Osteocyte (in vitro differentiated cells): Measurements from ENCODE around the gene ADCK2. TPM values are rescaled to one million over a fixed set of nuclear protein-coding genes. Genes with fewer than 3 reads are reported as not detected.
"Not testable (repeated sequence)": the region's sequence is repeated elsewhere in the genome, so short reads cannot be mapped to it uniquely, and the experiment has no call there.

ENCODE experiments used
- DNase-seq: peaks from one replicate; pipeline ENCODE4 v3.0.0; 2021; ENCODE audit warnings: mixed read lengths; ENCODE audit not compliant: unreplicated experiment; ENCODE audit errors: extremely low spot score
- H3K27ac Mint-ChIP-seq: one replicate; pipeline ENCODE4 v1.8.0; 2021; ENCODE audit warnings: mild to moderate bottlenecking, mixed read lengths; ENCODE audit not compliant: unreplicated experiment
- H3K27me3 Mint-ChIP-seq: one replicate; pipeline ENCODE4 v1.8.0; 2021; ENCODE audit warnings: mixed read lengths; ENCODE audit not compliant: unreplicated experiment
- H3K36me3 Mint-ChIP-seq: one replicate; pipeline ENCODE4 v1.8.0; 2021; ENCODE audit warnings: mixed read lengths; ENCODE audit not compliant: unreplicated experiment
- H3K4me1 Mint-ChIP-seq: one replicate; pipeline ENCODE4 v1.8.0; 2021; ENCODE audit warnings: mixed read lengths; ENCODE audit not compliant: unreplicated experiment
- H3K4me3 Mint-ChIP-seq: one replicate; pipeline ENCODE4 v1.8.0; 2021; ENCODE audit warnings: mild to moderate bottlenecking, moderate library complexity, mixed read lengths; ENCODE audit not compliant: unreplicated experiment
- H3K9me3 Mint-ChIP-seq: one replicate; pipeline ENCODE4 v1.8.0; 2021; ENCODE audit warnings: mixed read lengths; ENCODE audit not compliant: unreplicated experiment
- CTCF ChIP-seq: fragments of 200-600 bp; sonication (generic); IDR thresholded peaks from 2 replicates; pipeline ENCODE4 v1.5.0; 2021; ENCODE audit warnings: antibody characterized with exemption, mild to moderate bottlenecking, moderate library complexity
- total RNA-seq: library from RNA; stranded (reverse); gene quantifications from 2 replicates; pipeline ENCODE4 v1.2.1, GENCODE V29; 2021

The ADCK2 gene
- total RNA-seq, 1 donor from 2014 or later, result 25.7 TPM

- H3K4me1 Mint-ChIP-seq, result no peaks in the 10 kb centered on the region
- H3K9me3 Mint-ChIP-seq, result no peaks in the 10 kb centered on the region
- H3K4me3 Mint-ChIP-seq, result no peak overlapping the region
- DNase-seq, result peak; percentile 75
- H3K36me3 Mint-ChIP-seq, result peaks cover 22% of the 10 kb centered on the region
- H3K27me3 Mint-ChIP-seq, result no peaks in the 10 kb centered on the region
- no peak overlapping the region for H3K27ac Mint-ChIP-seq
- no peak for TF ChIP-seq CTCF
Measured at GRCh38 chr7:140689199-140690152, 16.7 kb downstream of the ADCK2 start.

GRCh38 chr7:140691376-140692045, 18.8 kb downstream of the ADCK2 start:
- no peak for TF ChIP-seq CTCF
- no peaks in the 10 kb centered on the region for H3K27me3 Mint-ChIP-seq
- no peaks in the 10 kb centered on the region for H3K9me3 Mint-ChIP-seq
- H3K27ac Mint-ChIP-seq, result no peak overlapping the region
- H3K4me1 Mint-ChIP-seq, result peaks cover 8% of the 10 kb centered on the region
- H3K36me3 Mint-ChIP-seq, result peaks cover 18% of the 10 kb centered on the region
- DNase-seq, result peak; percentile 73
- no peak overlapping the region for H3K4me3 Mint-ChIP-seq

- H3K36me3 Mint-ChIP-seq, result peaks cover 14% of the 10 kb centered on the region
Measured at GRCh38 chr7:140693849-140694248, 21.1 kb downstream of the ADCK2 start.

GRCh38 chr7:140694592-140694991, 21.8 kb downstream of the ADCK2 start:
- Mint-ChIP-seq H3K27me3 (no peaks in the 10 kb centered on the region), H3K9me3 (no peaks in the 10 kb centered on the region), H3K27ac (no peak overlapping the region), H3K36me3 (peaks cover 11% of the 10 kb centered on the region), H3K4me1 (peaks cover 23% of the 10 kb centered on the region), H3K4me3 (no peak overlapping the region)
- TF ChIP-seq CTCF, result no peak
- DNase-seq, result peak; percentile 65

More at GRCh38 chr7:140693849-140694248, 21.1 kb downstream of the ADCK2 start:
- H3K27ac Mint-ChIP-seq, H3K9me3 Mint-ChIP-seq, H3K27me3 Mint-ChIP-seq, H3K4me3 Mint-ChIP-seq: not testable (repeated sequence)
- peak; percentile 49 for DNase-seq
- H3K4me1 Mint-ChIP-seq, result peaks cover 20% of the 10 kb centered on the region

GRCh38 chr7:140695381-140695780, 22.6 kb downstream of the ADCK2 start:
- H3K36me3 Mint-ChIP-seq, result peaks cover 11% of the 10 kb centered on the region
- DNase-seq, result peak; percentile 51
- no peaks in the 10 kb centered on the region for H3K9me3 Mint-ChIP-seq
- H3K27me3 Mint-ChIP-seq, result no peaks in the 10 kb centered on the region
- H3K4me1 Mint-ChIP-seq, result peaks cover 24% of the 10 kb centered on the region
- no peak overlapping the region for H3K4me3 Mint-ChIP-seq
- H3K27ac Mint-ChIP-seq, result no peak overlapping the region
- TF ChIP-seq CTCF, result no peak
